Ishikawa (cell line): ENCODE data around the gene CYP27A1.

Experiments used
- CEBPB ChIP-seq: IDR thresholded peaks from 2 replicates; pipeline ENCODE4 v1.6.1; 2012
- CREB1 ChIP-seq: IDR thresholded peaks from 2 replicates; pipeline ENCODE4 v1.6.1; 2012; ENCODE audit warnings: low read depth
- EGR1 ChIP-seq: IDR thresholded peaks from 2 replicates; pipeline ENCODE4 v1.6.1; 2012
- EP300 ChIP-seq: IDR thresholded peaks from 2 replicates; pipeline ENCODE4 v1.6.1; 2012; ENCODE audit warnings: borderline replicate concordance
- FOXM1 ChIP-seq: IDR thresholded peaks from 2 replicates; pipeline ENCODE4 v1.6.1; 2012; ENCODE audit warnings: low read depth, borderline replicate concordance
- NFIC ChIP-seq: IDR thresholded peaks from 2 replicates; pipeline ENCODE4 v1.6.1; 2012
- RAD21 ChIP-seq: IDR thresholded peaks from 2 replicates; pipeline ENCODE4 v1.6.1; 2012; ENCODE audit warnings: low read depth
- TAF1 ChIP-seq: IDR thresholded peaks from 2 replicates; pipeline ENCODE4 v1.6.1; 2012; ENCODE audit warnings: low read depth, mild to moderate bottlenecking
- TCF12 ChIP-seq: IDR thresholded peaks from 2 replicates; pipeline ENCODE4 v1.6.1; 2012; ENCODE audit warnings: low read depth
- TEAD4 ChIP-seq: IDR thresholded peaks from 2 replicates; pipeline ENCODE4 v1.6.1; 2012
- YY1 ChIP-seq: IDR thresholded peaks from 2 replicates; pipeline ENCODE4 v1.6.1; 2012; ENCODE audit warnings: low read depth
- ZBTB7A ChIP-seq: IDR thresholded peaks from 2 replicates; pipeline ENCODE4 v1.6.1; 2012; ENCODE audit warnings: low read depth
- TF ChIP-seq, protein P1 (sequence below): IDR thresholded peaks from 2 replicates; pipeline ENCODE4 v1.6.1; 2012
- TF ChIP-seq, protein P2 (sequence below): IDR thresholded peaks from 2 replicates; pipeline ENCODE4 v1.6.1; 2012; ENCODE audit warnings: low read depth, mild to moderate bottlenecking
- TF ChIP-seq, protein P3 (sequence below): IDR thresholded peaks from 2 replicates; pipeline ENCODE4 v1.6.1; 2012

CYP27A1 gene

DNA sequence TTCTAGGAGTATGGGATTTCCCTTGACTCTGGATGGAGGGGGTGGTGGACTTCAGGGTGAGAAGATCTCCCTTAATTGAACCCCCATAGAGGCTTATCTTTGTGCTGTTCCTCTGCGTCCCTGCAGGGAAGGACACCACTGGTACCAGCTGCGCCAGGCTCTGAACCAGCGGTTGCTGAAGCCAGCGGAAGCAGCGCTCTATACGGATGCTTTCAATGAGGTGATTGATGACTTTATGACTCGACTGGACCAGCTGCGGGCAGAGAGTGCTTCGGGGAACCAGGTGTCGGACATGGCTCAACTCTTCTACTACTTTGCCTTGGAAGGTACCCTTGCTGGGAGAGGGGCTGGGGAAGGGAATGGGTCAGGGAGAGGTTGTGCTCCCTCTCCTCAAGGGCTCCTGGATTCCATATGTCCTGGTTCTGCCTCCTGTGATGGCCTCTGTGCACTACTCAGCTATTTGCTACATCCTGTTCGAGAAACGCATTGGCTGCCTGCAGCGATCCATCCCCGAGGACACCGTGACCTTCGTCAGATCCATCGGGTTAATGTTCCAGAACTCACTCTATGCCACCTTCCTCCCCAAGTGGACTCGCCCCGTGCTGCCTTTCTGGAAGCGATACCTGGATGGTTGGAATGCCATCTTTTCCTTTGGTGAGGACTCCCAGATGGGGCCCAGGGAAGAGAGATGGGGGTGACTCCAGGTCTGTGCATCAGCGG is 30.3 kb downstream of the CYP27A1 start:
- TF ChIP-seq RAD21, result no peak
- TF ChIP-seq TAF1, result no peak
- TF ChIP-seq CREB1, result no peak
- TF ChIP-seq EGR1, result no peak
- TF ChIP-seq NFIC, result no peak
- no peak for TF ChIP-seq TEAD4

DNA sequence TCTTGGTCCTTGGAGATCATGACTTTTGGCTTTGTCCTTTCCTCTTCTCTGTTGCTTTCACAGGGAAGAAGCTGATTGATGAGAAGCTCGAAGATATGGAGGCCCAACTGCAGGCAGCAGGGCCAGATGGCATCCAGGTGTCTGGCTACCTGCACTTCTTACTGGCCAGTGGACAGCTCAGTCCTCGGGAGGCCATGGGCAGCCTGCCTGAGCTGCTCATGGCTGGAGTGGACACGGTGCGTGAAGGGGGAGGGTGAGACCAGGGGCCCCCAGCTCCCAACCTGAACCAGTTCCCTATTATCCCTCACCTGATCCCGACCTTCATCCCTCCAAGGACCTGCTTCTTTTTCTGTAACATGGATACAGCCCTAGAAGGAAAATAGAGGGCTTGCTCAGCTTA is 30.9 kb downstream of the CYP27A1 start:
- TF ChIP-seq YY1 (no peak), TCF12 (no peak), CEBPB (no peak), TEAD4 (no peak), EP300 (no peak)
- TF ChIP-seq, protein P1, sequence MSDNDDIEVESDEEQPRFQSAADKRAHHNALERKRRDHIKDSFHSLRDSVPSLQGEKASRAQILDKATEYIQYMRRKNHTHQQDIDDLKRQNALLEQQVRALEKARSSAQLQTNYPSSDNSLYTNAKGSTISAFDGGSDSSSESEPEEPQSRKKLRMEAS, result no peak

DNA sequence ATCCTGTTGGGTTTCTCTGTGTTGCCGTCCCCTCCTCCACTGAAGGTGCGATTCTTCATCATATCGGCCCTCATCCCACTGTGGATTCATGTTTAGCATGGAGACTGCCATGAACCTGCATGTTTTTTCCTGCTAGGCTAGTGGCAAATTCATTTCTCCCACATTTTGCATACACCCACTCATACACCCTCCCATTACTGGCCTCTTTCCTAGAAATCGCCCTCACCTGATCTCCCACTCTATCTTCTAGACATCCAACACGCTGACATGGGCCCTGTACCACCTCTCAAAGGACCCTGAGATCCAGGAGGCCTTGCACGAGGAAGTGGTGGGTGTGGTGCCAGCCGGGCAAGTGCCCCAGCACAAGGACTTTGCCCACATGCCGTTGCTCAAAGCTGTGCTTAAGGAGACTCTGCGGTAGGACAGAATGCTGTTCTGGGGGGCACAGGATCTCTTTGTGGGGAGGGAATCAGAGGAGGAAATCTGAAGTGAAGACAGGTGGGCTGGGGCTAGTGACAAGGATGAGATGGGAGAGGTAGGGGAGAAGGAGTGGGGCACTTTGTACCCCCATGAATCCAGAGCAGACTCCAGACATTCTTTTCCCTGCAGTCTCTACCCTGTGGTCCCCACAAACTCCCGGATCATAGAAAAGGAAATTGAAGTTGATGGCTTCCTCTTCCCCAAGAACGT is 32.0 kb downstream of the CYP27A1 start:
- TF ChIP-seq FOXM1 (no peak), ZBTB7A (no peak)

DNA sequence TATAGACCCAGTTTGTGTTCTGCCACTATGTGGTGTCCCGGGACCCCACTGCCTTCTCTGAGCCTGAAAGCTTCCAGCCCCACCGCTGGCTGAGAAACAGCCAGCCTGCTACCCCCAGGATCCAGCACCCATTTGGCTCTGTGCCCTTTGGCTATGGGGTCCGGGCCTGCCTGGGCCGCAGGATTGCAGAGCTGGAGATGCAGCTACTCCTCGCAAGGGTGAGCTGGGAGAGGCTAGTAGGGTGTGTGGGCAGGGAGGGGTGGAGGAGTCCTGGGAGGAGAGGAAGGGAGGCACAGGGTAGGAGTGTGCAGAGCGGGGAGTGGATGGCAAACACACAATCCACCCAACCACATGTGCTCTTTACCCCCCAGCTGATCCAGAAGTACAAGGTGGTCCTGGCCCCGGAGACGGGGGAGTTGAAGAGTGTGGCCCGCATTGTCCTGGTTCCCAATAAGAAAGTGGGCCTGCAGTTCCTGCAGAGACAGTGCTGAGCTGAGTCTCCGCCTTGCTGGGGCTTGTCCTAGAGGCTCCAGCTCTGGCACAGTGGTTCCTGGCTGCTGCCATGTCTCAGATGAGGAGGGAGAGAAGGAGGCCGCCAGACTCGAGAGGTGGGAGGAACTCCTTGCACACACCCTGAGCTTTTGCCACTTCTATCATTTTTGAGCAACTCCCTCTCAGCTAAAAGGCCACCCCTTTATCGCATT is 32.7 kb downstream of the CYP27A1 start:
- TF ChIP-seq, protein P2, sequence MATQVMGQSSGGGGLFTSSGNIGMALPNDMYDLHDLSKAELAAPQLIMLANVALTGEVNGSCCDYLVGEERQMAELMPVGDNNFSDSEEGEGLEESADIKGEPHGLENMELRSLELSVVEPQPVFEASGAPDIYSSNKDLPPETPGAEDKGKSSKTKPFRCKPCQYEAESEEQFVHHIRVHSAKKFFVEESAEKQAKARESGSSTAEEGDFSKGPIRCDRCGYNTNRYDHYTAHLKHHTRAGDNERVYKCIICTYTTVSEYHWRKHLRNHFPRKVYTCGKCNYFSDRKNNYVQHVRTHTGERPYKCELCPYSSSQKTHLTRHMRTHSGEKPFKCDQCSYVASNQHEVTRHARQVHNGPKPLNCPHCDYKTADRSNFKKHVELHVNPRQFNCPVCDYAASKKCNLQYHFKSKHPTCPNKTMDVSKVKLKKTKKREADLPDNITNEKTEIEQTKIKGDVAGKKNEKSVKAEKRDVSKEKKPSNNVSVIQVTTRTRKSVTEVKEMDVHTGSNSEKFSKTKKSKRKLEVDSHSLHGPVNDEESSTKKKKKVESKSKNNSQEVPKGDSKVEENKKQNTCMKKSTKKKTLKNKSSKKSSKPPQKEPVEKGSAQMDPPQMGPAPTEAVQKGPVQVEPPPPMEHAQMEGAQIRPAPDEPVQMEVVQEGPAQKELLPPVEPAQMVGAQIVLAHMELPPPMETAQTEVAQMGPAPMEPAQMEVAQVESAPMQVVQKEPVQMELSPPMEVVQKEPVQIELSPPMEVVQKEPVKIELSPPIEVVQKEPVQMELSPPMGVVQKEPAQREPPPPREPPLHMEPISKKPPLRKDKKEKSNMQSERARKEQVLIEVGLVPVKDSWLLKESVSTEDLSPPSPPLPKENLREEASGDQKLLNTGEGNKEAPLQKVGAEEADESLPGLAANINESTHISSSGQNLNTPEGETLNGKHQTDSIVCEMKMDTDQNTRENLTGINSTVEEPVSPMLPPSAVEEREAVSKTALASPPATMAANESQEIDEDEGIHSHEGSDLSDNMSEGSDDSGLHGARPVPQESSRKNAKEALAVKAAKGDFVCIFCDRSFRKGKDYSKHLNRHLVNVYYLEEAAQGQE, result no peak
- TF ChIP-seq TEAD4, result no peak
- TF ChIP-seq EP300, result no peak
- TF ChIP-seq TAF1, result no peak
- no peak for TF ChIP-seq NFIC
- TF ChIP-seq YY1, result no peak
- TF ChIP-seq, protein P1, result no peak
- TF ChIP-seq CREB1, result no peak
- TF ChIP-seq ZBTB7A, result no peak
- TF ChIP-seq, protein P3, sequence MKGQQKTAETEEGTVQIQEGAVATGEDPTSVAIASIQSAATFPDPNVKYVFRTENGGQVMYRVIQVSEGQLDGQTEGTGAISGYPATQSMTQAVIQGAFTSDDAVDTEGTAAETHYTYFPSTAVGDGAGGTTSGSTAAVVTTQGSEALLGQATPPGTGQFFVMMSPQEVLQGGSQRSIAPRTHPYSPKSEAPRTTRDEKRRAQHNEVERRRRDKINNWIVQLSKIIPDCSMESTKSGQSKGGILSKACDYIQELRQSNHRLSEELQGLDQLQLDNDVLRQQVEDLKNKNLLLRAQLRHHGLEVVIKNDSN, result no peak
- TF ChIP-seq FOXM1, result no peak
- TF ChIP-seq RAD21, result no peak
- TF ChIP-seq TCF12, result no peak
- no peak for TF ChIP-seq CEBPB

DNA sequence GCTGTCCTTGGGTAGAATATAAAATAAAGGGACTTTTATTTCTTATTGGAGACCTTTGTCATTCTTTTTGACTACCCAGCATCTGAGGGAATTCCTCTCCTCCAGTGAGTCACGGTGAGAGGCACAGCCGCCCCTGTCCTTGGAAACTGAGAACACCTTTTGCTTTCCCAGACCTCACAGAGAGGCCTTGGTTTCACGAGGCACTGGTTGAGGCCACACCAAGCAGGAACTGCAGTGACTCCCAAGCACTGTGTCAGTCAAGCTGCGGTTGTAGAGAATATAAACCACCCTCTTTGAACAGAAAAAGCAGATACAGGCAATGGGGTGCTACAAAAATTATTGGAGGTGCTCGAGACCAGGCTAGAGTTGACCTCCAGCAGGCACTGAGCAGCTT is 33.3 kb downstream of the CYP27A1 start:
- TF ChIP-seq TCF12 (no peak), ZBTB7A (no peak), CREB1 (no peak), EP300 (no peak), TAF1 (no peak), CEBPB (no peak), NFIC (no peak), TEAD4 (no peak), RAD21 (no peak), YY1 (no peak), EGR1 (no peak), FOXM1 (no peak)
- TF ChIP-seq, protein P1, result no peak
- TF ChIP-seq, protein P2, result no peak
- TF ChIP-seq, protein P3, result no peak
